ENCODE results near the gene NT5DC4. TPM values are rescaled to one million over a fixed set of nuclear protein-coding genes. Genes with fewer than 3 reads are reported as not detected.

The NT5DC4 gene
- total RNA-seq, 2 donors from 2014 or later = not detected

DNA sequence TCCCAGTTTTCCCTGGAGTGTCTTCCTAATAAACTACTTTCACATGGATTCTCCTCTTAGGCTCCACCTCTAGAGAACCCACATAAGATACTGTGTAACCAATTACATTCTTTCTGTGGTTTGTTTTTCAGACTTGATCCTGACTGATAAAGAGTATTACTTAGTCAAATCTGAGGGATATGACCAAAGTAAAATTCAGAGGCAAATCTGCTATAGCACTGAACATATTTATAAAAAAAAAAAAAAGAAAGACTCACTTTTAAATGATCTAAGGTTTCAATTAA is 29.7 kb downstream of the NT5DC4 start:
- no peaks in the 10 kb centered on the region for H3K9me3 Mint-ChIP-seq
- H3K27ac Mint-ChIP-seq = no peak overlapping the region
- H3K4me3 Mint-ChIP-seq = no peak overlapping the region

DNA sequence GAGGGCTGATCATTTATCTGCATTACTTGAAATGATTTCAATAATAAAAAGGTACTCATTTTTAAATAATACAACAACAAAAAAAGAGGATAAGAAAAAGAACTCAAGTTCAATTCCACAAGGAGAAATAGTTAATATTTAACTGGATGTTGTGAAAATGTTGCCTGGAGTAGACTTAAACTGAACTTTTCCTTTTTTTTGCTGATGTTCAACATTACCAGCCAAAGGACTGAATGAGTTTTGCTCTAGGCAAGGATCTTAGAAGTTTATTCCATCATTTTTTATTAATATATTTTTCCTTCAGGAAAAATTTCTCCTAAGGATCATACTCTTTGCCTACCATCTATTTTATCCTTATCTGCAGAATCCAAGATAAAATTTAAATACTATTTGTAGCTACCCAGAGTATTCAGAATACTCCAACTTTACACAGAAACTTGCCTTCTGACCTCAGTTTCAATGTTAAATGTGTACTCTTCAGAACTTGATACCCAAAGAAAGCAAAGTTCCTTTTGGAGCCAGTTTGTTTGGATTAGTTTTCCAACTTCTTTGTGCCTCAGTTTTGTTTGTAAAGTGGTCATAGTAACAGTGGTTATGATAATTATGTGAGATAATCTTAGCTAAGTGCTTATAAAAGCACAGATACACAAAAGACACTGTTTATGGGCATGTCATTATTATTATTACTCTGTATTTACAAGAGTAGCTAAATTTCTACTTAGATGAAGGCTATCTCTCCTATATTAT is 30.8 kb downstream of the NT5DC4 start:
- H3K4me3 ChIP-seq (ENCODE audit: low read length) = no peak overlapping the region
- Mint-ChIP-seq H3K27me3 (ENCODE audit: insufficient read depth) (no peaks in the 10 kb centered on the region), H3K4me3 (no peak overlapping the region), H3K9me3 (no peaks in the 10 kb centered on the region), H3K4me1 (peaks cover 8% of the 10 kb centered on the region), H3K27ac (no peak overlapping the region), H3K36me3 (ENCODE audit: low read depth) (peaks cover 37% of the 10 kb centered on the region)
- H3K27me3 ChIP-seq (ENCODE audit: control insufficient read depth, insufficient read depth, low read length, poor library complexity, severe bottlenecking) = no peaks in the 10 kb centered on the region
- H3K9me3 ChIP-seq (ENCODE audit: control insufficient read depth, low read length) = no peaks in the 10 kb centered on the region
- no peak overlapping the region for H3K27ac ChIP-seq (ENCODE audit: low read depth, low read length)
- DNase-seq = no peak
- no peaks in the 10 kb centered on the region for H3K4me1 ChIP-seq (ENCODE audit: control insufficient read depth, insufficient read depth, low read length)
- TF ChIP-seq, protein P1, sequence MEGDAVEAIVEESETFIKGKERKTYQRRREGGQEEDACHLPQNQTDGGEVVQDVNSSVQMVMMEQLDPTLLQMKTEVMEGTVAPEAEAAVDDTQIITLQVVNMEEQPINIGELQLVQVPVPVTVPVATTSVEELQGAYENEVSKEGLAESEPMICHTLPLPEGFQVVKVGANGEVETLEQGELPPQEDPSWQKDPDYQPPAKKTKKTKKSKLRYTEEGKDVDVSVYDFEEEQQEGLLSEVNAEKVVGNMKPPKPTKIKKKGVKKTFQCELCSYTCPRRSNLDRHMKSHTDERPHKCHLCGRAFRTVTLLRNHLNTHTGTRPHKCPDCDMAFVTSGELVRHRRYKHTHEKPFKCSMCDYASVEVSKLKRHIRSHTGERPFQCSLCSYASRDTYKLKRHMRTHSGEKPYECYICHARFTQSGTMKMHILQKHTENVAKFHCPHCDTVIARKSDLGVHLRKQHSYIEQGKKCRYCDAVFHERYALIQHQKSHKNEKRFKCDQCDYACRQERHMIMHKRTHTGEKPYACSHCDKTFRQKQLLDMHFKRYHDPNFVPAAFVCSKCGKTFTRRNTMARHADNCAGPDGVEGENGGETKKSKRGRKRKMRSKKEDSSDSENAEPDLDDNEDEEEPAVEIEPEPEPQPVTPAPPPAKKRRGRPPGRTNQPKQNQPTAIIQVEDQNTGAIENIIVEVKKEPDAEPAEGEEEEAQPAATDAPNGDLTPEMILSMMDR (conservative IDR thresholded peaks at IDR 0.05) = no peak
- H3K36me3 ChIP-seq (ENCODE audit: control insufficient read depth, insufficient read depth, low read length) = peaks cover 75% of the 10 kb centered on the region
- H3K9ac ChIP-seq (ENCODE audit: extremely low read depth, low read length, poor library complexity, severe bottlenecking) = no peak overlapping the region

More for the DNA sequence above, 29.7 kb downstream of the NT5DC4 start:
- Histone ChIP-seq H3K9ac (ENCODE audit: extremely low read depth, low read length, poor library complexity, severe bottlenecking) (no peak overlapping the region), H3K4me3 (ENCODE audit: low read length) (no peak overlapping the region), H3K27me3 (ENCODE audit: control insufficient read depth, insufficient read depth, low read length, poor library complexity, severe bottlenecking) (no peaks in the 10 kb centered on the region), H3K27ac (ENCODE audit: low read depth, low read length) (no peak overlapping the region), H3K4me1 (ENCODE audit: control insufficient read depth, insufficient read depth, low read length) (no peaks in the 10 kb centered on the region), H3K36me3 (ENCODE audit: control insufficient read depth, insufficient read depth, low read length) (peaks cover 74% of the 10 kb centered on the region), H3K9me3 (ENCODE audit: control insufficient read depth, low read length) (no peaks in the 10 kb centered on the region)
- peaks cover 37% of the 10 kb centered on the region for H3K36me3 Mint-ChIP-seq (ENCODE audit: low read depth)
- TF ChIP-seq, protein P1 (conservative IDR thresholded peaks at IDR 0.05) = no peak
- peaks cover 8% of the 10 kb centered on the region for H3K4me1 Mint-ChIP-seq
- no peak for DNase-seq
- H3K27me3 Mint-ChIP-seq (ENCODE audit: insufficient read depth) = no peaks in the 10 kb centered on the region

DNA sequence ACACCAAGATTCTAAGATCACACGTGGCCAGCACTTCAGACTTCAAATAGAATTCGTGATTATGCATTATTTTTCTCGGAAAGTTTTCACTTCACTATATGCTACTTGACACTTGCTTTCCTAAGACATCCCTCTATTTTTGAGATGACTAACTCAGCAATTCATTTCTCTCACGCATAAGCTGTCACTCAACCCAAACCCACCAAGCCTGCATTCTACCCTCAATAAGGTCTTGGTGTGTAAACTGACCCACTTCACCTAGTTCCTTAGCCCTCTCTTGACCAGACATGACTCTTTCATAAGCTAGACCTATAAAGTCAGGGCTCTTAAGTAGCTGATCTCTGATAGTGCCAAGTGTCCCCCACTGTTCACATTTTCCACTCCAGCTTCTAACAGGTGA is 31.8 kb downstream of the NT5DC4 start:
- Histone ChIP-seq H3K9me3 (ENCODE audit: control insufficient read depth, low read length) (no peaks in the 10 kb centered on the region), H3K9ac (ENCODE audit: extremely low read depth, low read length, poor library complexity, severe bottlenecking) (no peak overlapping the region), H3K4me1 (ENCODE audit: control insufficient read depth, insufficient read depth, low read length) (no peaks in the 10 kb centered on the region), H3K4me3 (ENCODE audit: low read length) (no peak overlapping the region), H3K27me3 (ENCODE audit: control insufficient read depth, insufficient read depth, low read length, poor library complexity, severe bottlenecking) (no peaks in the 10 kb centered on the region), H3K36me3 (ENCODE audit: control insufficient read depth, insufficient read depth, low read length) (peaks cover 76% of the 10 kb centered on the region), H3K27ac (ENCODE audit: low read depth, low read length) (no peak overlapping the region)
- Mint-ChIP-seq H3K27ac (no peak overlapping the region), H3K9me3 (no peaks in the 10 kb centered on the region), H3K27me3 (ENCODE audit: insufficient read depth) (no peaks in the 10 kb centered on the region), H3K4me1 (peaks cover 8% of the 10 kb centered on the region), H3K4me3 (no peak overlapping the region), H3K36me3 (ENCODE audit: low read depth) (peaks cover 41% of the 10 kb centered on the region)
- DNase-seq = no peak
- WGBS, 2 experiments (ENCODE audit: insufficient coverage in 1 of 2, insufficient read length in 1 of 2) = 95 to 96% methylated on average over 4 of the region's 4 CpGs
- TF ChIP-seq, protein P1 (conservative IDR thresholded peaks at IDR 0.05) = no peak
